ENCODE measurements around the gene MAN1A2. TPM values are rescaled to one million over a fixed set of nuclear protein-coding genes. Genes with fewer than 3 reads are reported as not detected.

Gene MAN1A2
- total RNA-seq, 1 experiment from 2014 or later: 74.2 TPM

GRCh38 chr1:117571496-117571895 is 204.2 kb downstream of the MAN1A2 start:
- no peaks in the 10 kb centered on the region for H3K4me1 ChIP-seq
- H3K9me3 ChIP-seq (replicated peaks): no peaks in the 10 kb centered on the region
- DNase-seq: no peak
- no peaks in the 10 kb centered on the region for H3K27me3 ChIP-seq
- H3K4me3 ChIP-seq: no peak overlapping the region
- H3K27ac ChIP-seq: no peak overlapping the region
- no peaks in the 10 kb centered on the region for H3K36me3 ChIP-seq

- no peak overlapping the region for H3K4me3 ChIP-seq
- no peaks in the 10 kb centered on the region for H3K36me3 ChIP-seq
- H3K4me1 ChIP-seq: no peaks in the 10 kb centered on the region
- no peak for DNase-seq
- H3K27ac ChIP-seq: no peak overlapping the region
- no peaks in the 10 kb centered on the region for H3K27me3 ChIP-seq
- H3K9me3 ChIP-seq (replicated peaks): no peaks in the 10 kb centered on the region
Measured at GRCh38 chr1:117572546-117572945, 205.3 kb downstream of the MAN1A2 start.

- no peaks in the 10 kb centered on the region for H3K36me3 ChIP-seq
- no peak overlapping the region for H3K4me3 ChIP-seq
- H3K9me3 ChIP-seq (replicated peaks): no peaks in the 10 kb centered on the region
- no peaks in the 10 kb centered on the region for H3K4me1 ChIP-seq
- no peak overlapping the region for H3K27ac ChIP-seq
- peak; percentile 20 to 42 for DNase-seq
- no peaks in the 10 kb centered on the region for H3K27me3 ChIP-seq
Measured at GRCh38 chr1:117573386-117574023, 206.3 kb downstream of the MAN1A2 start.

GRCh38 chr1:117574161-117574835 is 207.0 kb downstream of the MAN1A2 start:
- Histone ChIP-seq H3K4me1 (no peaks in the 10 kb centered on the region), H3K27me3 (no peaks in the 10 kb centered on the region), H3K36me3 (no peaks in the 10 kb centered on the region), H3K9me3 (replicated peaks) (no peaks in the 10 kb centered on the region), H3K27ac (no peak overlapping the region), H3K4me3 (no peak overlapping the region)
- DNase-seq: no peak

GRCh38 chr1:117575586-117576225 is 208.5 kb downstream of the MAN1A2 start:
- H3K4me3 ChIP-seq: no peak overlapping the region
- no peaks in the 10 kb centered on the region for H3K27me3 ChIP-seq
- H3K36me3 ChIP-seq: no peaks in the 10 kb centered on the region
- H3K4me1 ChIP-seq: no peaks in the 10 kb centered on the region
- H3K9me3 ChIP-seq (replicated peaks): no peaks in the 10 kb centered on the region
- no peak overlapping the region for H3K27ac ChIP-seq
- DNase-seq: no peak

- Histone ChIP-seq H3K4me1 (no peaks in the 10 kb centered on the region), H3K36me3 (no peaks in the 10 kb centered on the region), H3K27ac (no peak overlapping the region), H3K27me3 (no peaks in the 10 kb centered on the region), H3K4me3 (no peak overlapping the region), H3K9me3 (replicated peaks) (no peaks in the 10 kb centered on the region)
- DNase-seq: no peak
Measured at GRCh38 chr1:117576236-117576635, 209.0 kb downstream of the MAN1A2 start.

- Histone ChIP-seq H3K27me3 (no peaks in the 10 kb centered on the region), H3K36me3 (no peaks in the 10 kb centered on the region), H3K4me1 (no peaks in the 10 kb centered on the region), H3K4me3 (no peak overlapping the region), H3K27ac (no peak overlapping the region), H3K9me3 (replicated peaks) (no peaks in the 10 kb centered on the region)
- no peak for DNase-seq
Measured at GRCh38 chr1:117577191-117577885, 210.1 kb downstream of the MAN1A2 start.

GRCh38 chr1:117578466-117578865 is 211.2 kb downstream of the MAN1A2 start:
- Histone ChIP-seq H3K27ac (no peak overlapping the region), H3K4me3 (no peak overlapping the region), H3K36me3 (no peaks in the 10 kb centered on the region), H3K9me3 (replicated peaks) (no peaks in the 10 kb centered on the region), H3K4me1 (no peaks in the 10 kb centered on the region), H3K27me3 (no peaks in the 10 kb centered on the region)
- DNase-seq: no peak

Other genes with a start within 250 kb of the MAN1A2 start
- gene TRIM45, start 245.7 kb upstream of the MAN1A2 start, total RNA-seq (2014; rRNA removed; shearing (Covaris generic)): 15.9 and 16.1 TPM in 2 replicates
- gene VTCN1, start 156.5 kb upstream of the MAN1A2 start, total RNA-seq (2014; rRNA removed; shearing (Covaris generic)): 0.40 and 0.41 TPM in 2 replicates
- gene TENT5C, start 238.6 kb downstream of the MAN1A2 start, total RNA-seq (2014; rRNA removed; shearing (Covaris generic)): 0.79 and 0.91 TPM in 2 replicates